Measurements from ENCODE around the gene PREP.
A peak's percentile ranks its signal among the peaks of the same experiment; 100 is the strongest.

Gene PREP

DNA sequence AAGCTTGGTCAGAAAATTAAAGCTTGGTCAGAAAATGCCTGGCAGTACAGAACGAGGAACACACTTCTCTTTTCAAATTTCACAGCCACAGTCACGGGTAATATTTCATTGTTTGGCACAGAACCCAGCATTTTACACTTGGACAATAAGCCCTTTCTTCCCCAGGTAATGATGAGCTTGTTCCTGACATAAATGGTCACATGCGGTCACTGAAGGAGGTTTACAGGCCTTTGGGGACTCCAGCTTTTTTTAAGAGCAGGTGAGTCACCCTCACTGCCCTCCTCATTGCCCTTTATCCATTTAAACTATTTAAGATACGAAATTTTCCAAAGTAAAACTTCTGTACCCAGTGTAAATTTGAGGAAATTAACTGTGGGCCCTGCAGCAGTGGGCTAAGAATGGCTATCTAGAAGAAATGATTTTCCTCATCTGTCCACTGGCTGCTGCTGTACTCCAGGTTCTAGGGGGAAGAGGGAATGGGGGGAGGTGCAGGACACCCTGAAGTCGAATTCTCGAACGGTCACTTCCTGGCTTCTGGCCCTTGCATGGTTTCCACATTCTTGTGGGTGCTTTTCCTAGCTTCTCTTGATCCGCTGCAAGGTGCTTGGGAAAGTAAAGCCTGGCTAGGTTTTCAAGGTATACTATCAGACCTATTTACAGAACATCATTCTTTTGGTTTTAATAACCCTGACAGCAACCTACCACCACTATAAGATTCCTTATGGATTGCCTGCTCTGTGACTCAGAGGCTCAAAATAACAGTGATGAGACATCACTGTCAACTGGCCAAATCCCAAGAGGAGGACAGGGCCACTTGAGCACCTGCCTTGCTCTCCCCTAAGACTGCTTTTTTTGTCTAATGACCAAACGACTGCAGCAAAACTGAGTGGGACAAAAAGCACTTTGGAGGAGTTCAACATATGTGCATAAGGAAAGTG is 75.8 kb downstream of the PREP start:
- peak; percentile 16 for DNase-seq
- H4K8ac ChIP-seq (ENCODE audit: low read depth, low read length), result no peak overlapping the region
- H3K23ac ChIP-seq (ENCODE audit: low read length), result no peak overlapping the region
- no peak overlapping the region for H3K4me2 ChIP-seq (ENCODE audit: low read length)
- H2AK5ac ChIP-seq (ENCODE audit: low read length), result no peak overlapping the region
- H3K27ac ChIP-seq (ENCODE audit: low read depth, low read length), result no peak overlapping the region
- H3K79me1 ChIP-seq (ENCODE audit: low read length), result peaks cover 2% of the 10 kb centered on the region
- WGBS (ENCODE audit: extremely low coverage, insufficient coverage, low lambda C conversion rate), result no CpG with 5 or more reads among the region's 9 CpGs
- no peak overlapping the region for H2BK5ac ChIP-seq (ENCODE audit: low read length)
- H3K4me1 ChIP-seq (ENCODE audit: control insufficient read depth, low read depth, low read length), result no peaks in the 10 kb centered on the region
- H4K5ac ChIP-seq (ENCODE audit: low read length), result no peak overlapping the region
- H3K9ac ChIP-seq (ENCODE audit: low read length), result no peak overlapping the region
- H3K79me2 ChIP-seq (ENCODE audit: control insufficient read depth, insufficient read depth, low read length), result no peaks in the 10 kb centered on the region
- H3K36me3 ChIP-seq (ENCODE audit: control insufficient read depth, insufficient read depth, low read length), result peaks cover 1% of the 10 kb centered on the region
- no peak overlapping the region for H2BK15ac ChIP-seq (replicated peaks; ENCODE audit: low read depth)
- no peak overlapping the region for H3K18ac ChIP-seq (ENCODE audit: low read length)
- no peak overlapping the region for H3K56ac ChIP-seq (ENCODE audit: low read length)
- no peaks in the 10 kb centered on the region for H3K27me3 ChIP-seq (ENCODE audit: insufficient read depth, low read length, poor library complexity)
- no peak overlapping the region for H2BK120ac ChIP-seq (ENCODE audit: low read depth, low read length)
- H3K4ac ChIP-seq (ENCODE audit: low read depth, low read length), result no peak overlapping the region
- H3K4me3 ChIP-seq (ENCODE audit: low read length), result no peak overlapping the region

DNA sequence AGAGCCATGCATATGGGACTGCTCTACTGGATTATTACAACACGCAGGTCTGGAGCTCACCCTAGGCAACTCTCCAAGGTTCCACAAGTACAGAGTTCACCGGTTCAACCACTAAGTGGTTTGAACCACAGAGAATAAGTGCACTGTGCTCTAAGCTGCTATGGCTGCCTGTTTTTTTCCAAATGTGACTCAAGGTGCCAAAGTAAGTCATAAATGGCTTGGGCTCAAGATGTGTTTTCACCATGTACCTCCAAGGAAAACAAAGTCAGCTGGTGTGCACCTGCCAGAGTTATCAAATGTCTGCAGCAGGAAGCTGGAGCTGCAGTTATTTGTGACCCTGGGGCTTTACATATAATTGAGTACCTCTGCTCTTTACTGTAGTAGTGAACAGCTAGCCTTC is 76.7 kb downstream of the PREP start:
- H3K27ac ChIP-seq (ENCODE audit: low read depth, low read length), result no peak overlapping the region
- no CpG with 5 or more reads among the region's 2 CpGs for WGBS (ENCODE audit: extremely low coverage, insufficient coverage, low lambda C conversion rate)
- H3K4me2 ChIP-seq (ENCODE audit: low read length), result no peak overlapping the region
- no peaks in the 10 kb centered on the region for H3K4me1 ChIP-seq (ENCODE audit: control insufficient read depth, low read depth, low read length)
- H3K23ac ChIP-seq (ENCODE audit: low read length), result no peak overlapping the region
- H3K18ac ChIP-seq (ENCODE audit: low read length), result no peak overlapping the region
- H3K56ac ChIP-seq (ENCODE audit: low read length), result no peak overlapping the region
- peaks cover 2% of the 10 kb centered on the region for H3K79me1 ChIP-seq (ENCODE audit: low read length)
- H2BK15ac ChIP-seq (replicated peaks; ENCODE audit: low read depth), result no peak overlapping the region
- no peak overlapping the region for H2BK120ac ChIP-seq (ENCODE audit: low read depth, low read length)
- H2BK5ac ChIP-seq (ENCODE audit: low read length), result no peak overlapping the region
- no peaks in the 10 kb centered on the region for H3K79me2 ChIP-seq (ENCODE audit: control insufficient read depth, insufficient read depth, low read length)
- H3K4ac ChIP-seq (ENCODE audit: low read depth, low read length), result no peak overlapping the region
- DNase-seq, result no peak
- H4K8ac ChIP-seq (ENCODE audit: low read depth, low read length), result no peak overlapping the region
- H3K9ac ChIP-seq (ENCODE audit: low read length), result no peak overlapping the region
- no peaks in the 10 kb centered on the region for H3K36me3 ChIP-seq (ENCODE audit: control insufficient read depth, insufficient read depth, low read length)
- no peak overlapping the region for H2AK5ac ChIP-seq (ENCODE audit: low read length)
- H3K4me3 ChIP-seq (ENCODE audit: low read length), result no peak overlapping the region
- H3K27me3 ChIP-seq (ENCODE audit: insufficient read depth, low read length, poor library complexity), result no peaks in the 10 kb centered on the region
- no peak overlapping the region for H4K5ac ChIP-seq (ENCODE audit: low read length)

DNA sequence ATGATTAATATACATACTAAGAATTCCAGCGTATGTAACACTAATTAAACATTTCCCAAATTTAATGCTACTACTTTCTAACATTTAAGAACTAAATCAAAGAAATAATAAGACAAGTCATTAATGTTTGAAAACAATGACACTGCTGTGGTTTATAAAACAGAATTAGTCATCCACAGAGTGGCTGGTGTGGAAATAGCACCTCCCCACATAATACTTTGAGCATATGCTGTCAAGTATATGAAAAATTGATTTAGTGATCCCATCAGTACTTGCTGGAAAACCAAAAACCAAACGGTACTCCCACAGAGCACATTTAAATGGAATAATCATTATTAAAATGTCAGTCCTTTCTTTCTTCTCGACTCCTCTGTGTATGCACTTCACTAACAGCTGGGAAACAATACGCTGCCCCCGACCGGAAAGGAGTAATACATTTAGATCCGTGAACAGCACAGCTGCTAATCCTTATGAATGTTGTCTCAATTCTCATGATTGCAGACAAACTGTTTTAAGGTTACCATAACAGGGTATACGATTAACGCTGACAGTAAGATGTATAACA is 78.4 kb downstream of the PREP start:
- WGBS (ENCODE audit: extremely low coverage, insufficient coverage, low lambda C conversion rate), result no CpG with 5 or more reads among the region's 9 CpGs
- Histone ChIP-seq H4K8ac (ENCODE audit: low read depth, low read length) (no peak overlapping the region), H3K27ac (ENCODE audit: low read depth, low read length) (no peak overlapping the region)

DNA sequence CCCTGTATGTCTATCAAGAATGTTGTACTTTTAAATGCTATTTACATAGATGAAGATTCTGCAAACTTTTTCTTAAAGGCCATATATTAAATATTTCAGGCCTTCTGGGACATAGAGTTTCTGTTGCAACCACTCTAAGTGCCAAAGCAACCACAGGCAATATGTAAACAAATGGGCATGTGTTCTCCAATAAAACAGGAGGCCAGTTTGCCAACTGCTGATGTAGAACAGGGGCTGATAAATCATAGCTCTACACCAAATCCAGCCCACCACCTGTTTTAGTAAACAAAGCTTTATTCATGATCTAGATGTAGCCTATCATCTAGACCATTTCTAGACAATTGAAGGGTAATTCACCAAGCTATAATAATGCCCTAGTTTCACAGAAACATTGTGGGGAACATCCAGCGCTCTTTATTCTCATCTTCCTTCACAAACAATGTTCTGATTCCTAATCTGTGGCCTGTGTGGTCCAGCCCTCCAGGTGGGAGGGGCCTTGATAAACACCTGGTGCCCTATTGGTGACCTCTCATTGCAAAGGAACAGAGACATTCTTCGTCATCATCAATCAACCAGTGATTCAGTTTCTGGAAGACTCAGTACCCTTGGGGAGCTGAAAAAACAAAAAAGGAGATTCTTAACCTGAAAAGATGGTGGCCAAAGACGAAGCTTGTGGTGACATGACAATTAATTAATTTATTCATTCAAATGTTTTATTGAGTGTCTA is 80.2 kb downstream of the PREP start:
- H3K4me1 ChIP-seq (ENCODE audit: control insufficient read depth, low read depth, low read length), result no peaks in the 10 kb centered on the region
- H3K56ac ChIP-seq (ENCODE audit: low read length), result no peak overlapping the region
- H3K9ac ChIP-seq (ENCODE audit: low read length), result no peak overlapping the region
- H2AK5ac ChIP-seq (ENCODE audit: low read length), result no peak overlapping the region
- H3K27me3 ChIP-seq (ENCODE audit: insufficient read depth, low read length, poor library complexity), result no peaks in the 10 kb centered on the region
- H4K5ac ChIP-seq (ENCODE audit: low read length), result no peak overlapping the region
- no peak overlapping the region for H2BK5ac ChIP-seq (ENCODE audit: low read length)
- no peaks in the 10 kb centered on the region for H3K36me3 ChIP-seq (ENCODE audit: control insufficient read depth, insufficient read depth, low read length)
- H2BK120ac ChIP-seq (ENCODE audit: low read depth, low read length), result no peak overlapping the region
- no peak overlapping the region for H3K23ac ChIP-seq (ENCODE audit: low read length)
- no peak overlapping the region for H3K4ac ChIP-seq (ENCODE audit: low read depth, low read length)
- H2BK15ac ChIP-seq (replicated peaks; ENCODE audit: low read depth), result no peak overlapping the region
- no peak overlapping the region for H3K27ac ChIP-seq (ENCODE audit: low read depth, low read length)
- H4K8ac ChIP-seq (ENCODE audit: low read depth, low read length), result no peak overlapping the region
- H3K18ac ChIP-seq (ENCODE audit: low read length), result no peak overlapping the region
- H3K79me2 ChIP-seq (ENCODE audit: control insufficient read depth, insufficient read depth, low read length), result no peaks in the 10 kb centered on the region
- no peak for DNase-seq
- H3K79me1 ChIP-seq (ENCODE audit: low read length), result no peaks in the 10 kb centered on the region
- no peak overlapping the region for H3K4me2 ChIP-seq (ENCODE audit: low read length)
- no peak overlapping the region for H3K4me3 ChIP-seq (ENCODE audit: low read length)
- WGBS (ENCODE audit: extremely low coverage, insufficient coverage, low lambda C conversion rate), result no CpG with 5 or more reads among the region's 3 CpGs

More for the DNA sequence above, 78.4 kb downstream of the PREP start:
- DNase-seq, result no peak
- Histone ChIP-seq H2BK120ac (ENCODE audit: low read depth, low read length) (no peak overlapping the region), H2AK5ac (ENCODE audit: low read length) (no peak overlapping the region), H3K4me1 (ENCODE audit: control insufficient read depth, low read depth, low read length) (no peaks in the 10 kb centered on the region), H3K27me3 (ENCODE audit: insufficient read depth, low read length, poor library complexity) (no peaks in the 10 kb centered on the region), H3K79me1 (ENCODE audit: low read length) (no peaks in the 10 kb centered on the region), H4K5ac (ENCODE audit: low read length) (no peak overlapping the region), H3K79me2 (ENCODE audit: control insufficient read depth, insufficient read depth, low read length) (no peaks in the 10 kb centered on the region), H2BK5ac (ENCODE audit: low read length) (no peak overlapping the region), H3K36me3 (ENCODE audit: control insufficient read depth, insufficient read depth, low read length) (no peaks in the 10 kb centered on the region), H3K4me3 (ENCODE audit: low read length) (no peak overlapping the region), H2BK15ac (replicated peaks; ENCODE audit: low read depth) (no peak overlapping the region), H3K23ac (ENCODE audit: low read length) (no peak overlapping the region), H3K4ac (ENCODE audit: low read depth, low read length) (no peak overlapping the region), H3K56ac (ENCODE audit: low read length) (no peak overlapping the region), H3K9ac (ENCODE audit: low read length) (no peak overlapping the region), H3K4me2 (ENCODE audit: low read length) (no peak overlapping the region), H3K18ac (ENCODE audit: low read length) (no peak overlapping the region)

DNA sequence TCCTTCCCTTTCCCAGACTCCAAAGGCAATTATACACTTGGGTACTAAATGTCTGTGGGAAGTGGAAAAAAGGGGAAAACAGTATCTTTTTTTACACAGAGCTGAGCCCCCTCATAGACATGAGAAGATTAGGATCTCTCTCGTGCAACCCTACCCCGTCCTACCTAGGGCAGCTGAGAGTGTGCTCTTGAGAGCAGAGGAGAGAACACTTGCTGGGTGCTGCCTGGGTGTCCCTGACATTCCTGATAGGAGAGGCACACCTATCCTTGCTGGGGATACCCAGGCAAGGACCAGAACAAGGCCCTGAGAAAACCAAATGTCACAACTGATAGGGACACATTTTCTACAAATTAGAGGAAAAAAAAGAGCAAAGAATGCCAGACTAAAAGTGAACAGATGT is 81.2 kb downstream of the PREP start:
- WGBS (ENCODE audit: extremely low coverage, insufficient coverage, low lambda C conversion rate), result no CpG with 5 or more reads among the region's 2 CpGs
- H3K23ac ChIP-seq (ENCODE audit: low read length), result no peak overlapping the region
- H3K27me3 ChIP-seq (ENCODE audit: insufficient read depth, low read length, poor library complexity), result no peaks in the 10 kb centered on the region
- no peaks in the 10 kb centered on the region for H3K4me1 ChIP-seq (ENCODE audit: control insufficient read depth, low read depth, low read length)
- H3K27ac ChIP-seq (ENCODE audit: low read depth, low read length), result no peak overlapping the region
- H3K4ac ChIP-seq (ENCODE audit: low read depth, low read length), result no peak overlapping the region
- no peak overlapping the region for H4K5ac ChIP-seq (ENCODE audit: low read length)
- no peak overlapping the region for H2BK15ac ChIP-seq (replicated peaks; ENCODE audit: low read depth)
- no peak for DNase-seq
- no peak overlapping the region for H3K56ac ChIP-seq (ENCODE audit: low read length)
- H3K4me2 ChIP-seq (ENCODE audit: low read length), result no peak overlapping the region
- no peak overlapping the region for H2AK5ac ChIP-seq (ENCODE audit: low read length)
- H3K9ac ChIP-seq (ENCODE audit: low read length), result no peak overlapping the region
- no peak overlapping the region for H4K8ac ChIP-seq (ENCODE audit: low read depth, low read length)
- no peaks in the 10 kb centered on the region for H3K79me2 ChIP-seq (ENCODE audit: control insufficient read depth, insufficient read depth, low read length)
- H3K4me3 ChIP-seq (ENCODE audit: low read length), result no peak overlapping the region
- no peak overlapping the region for H2BK120ac ChIP-seq (ENCODE audit: low read depth, low read length)
- no peaks in the 10 kb centered on the region for H3K36me3 ChIP-seq (ENCODE audit: control insufficient read depth, insufficient read depth, low read length)
- H3K79me1 ChIP-seq (ENCODE audit: low read length), result no peaks in the 10 kb centered on the region
- no peak overlapping the region for H2BK5ac ChIP-seq (ENCODE audit: low read length)
- H3K18ac ChIP-seq (ENCODE audit: low read length), result no peak overlapping the region

All from mesendoderm (in vitro differentiated cells).